ENCODE results near the gene VAMP1. TPM values are rescaled to one million over a fixed set of nuclear protein-coding genes. Genes with fewer than 3 reads are reported as not detected.
A peak's percentile ranks its signal among the peaks of the same experiment; 100 is the strongest.

VAMP1 gene
- polyA plus RNA-seq, 3 donors, result 0.84 to 24.6 (median 0.85) TPM

DNA sequence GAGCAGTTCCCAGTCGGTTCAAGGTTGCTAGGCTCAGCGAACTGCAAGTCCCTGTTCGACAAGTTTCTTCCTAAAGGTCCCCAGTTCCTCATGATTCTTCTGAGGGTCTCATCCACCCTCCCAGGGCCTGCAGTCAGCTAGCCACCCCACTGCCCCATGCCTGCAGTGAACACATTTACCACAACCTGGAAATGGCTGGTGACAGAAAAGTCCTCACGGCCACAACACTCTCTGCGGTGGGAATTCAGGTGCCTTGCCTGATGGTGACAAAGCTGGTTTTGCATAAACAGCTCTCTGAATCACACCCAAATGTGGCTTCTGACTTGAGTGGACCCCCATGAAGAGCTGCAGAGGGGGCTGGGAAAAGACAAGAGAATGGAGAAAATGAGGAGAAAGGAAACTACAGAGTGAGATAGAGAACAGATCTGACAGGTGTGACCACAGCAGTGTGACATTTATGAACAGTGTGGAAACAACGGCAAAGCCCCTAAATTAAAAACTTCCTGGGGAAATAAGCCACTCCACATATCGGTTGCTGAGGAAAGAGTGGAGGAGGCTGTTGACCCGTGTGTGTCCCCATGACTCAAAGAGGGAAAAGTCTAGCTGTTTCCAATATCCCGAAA is 27.0 kb downstream of the VAMP1 start:
- Mint-ChIP-seq H3K4me3 (no peak overlapping the region), H3K4me1 (peaks cover 13% of the 10 kb centered on the region), H3K27ac (peak overlapping the region in 2 of 7 donors; percentile 27 to 75), H3K9me3 (peaks cover 0 to 4% (median 0%) of the 10 kb centered on the region in 7 donors), H3K36me3 (peaks cover 22 to 24% of the 10 kb centered on the region in 2 donors), H3K27me3 (ENCODE audit: low read depth in 3 of 3) (peaks cover 0 to 9% (median 7%) of the 10 kb centered on the region in 3 donors)
- Histone ChIP-seq H3K27ac (ENCODE audit: low read depth in 1 of 2, low read length in 2 of 2) (no peak overlapping the region), H3K4me1 (ENCODE audit: control insufficient read depth in 1 of 2, insufficient read depth in 2 of 2, low read length in 2 of 2) (peaks cover 0 to 9% of the 10 kb centered on the region in 2 donors), H3K79me2 (ENCODE audit: insufficient read depth, low read length) (no peaks in the 10 kb centered on the region), H3K36me3 (replicated peaks in 1 of 2; ENCODE audit: control insufficient read depth in 1 of 2, insufficient read depth in 2 of 2, low read length in 2 of 2) (peaks cover 2 to 21% of the 10 kb centered on the region in 2 donors), H4K20me1 (ENCODE audit: insufficient read depth, low read length) (no peaks in the 10 kb centered on the region), H3K4me3 (replicated peaks in 1 of 3; ENCODE audit: low read depth in 2 of 3, low read length in 3 of 3) (no peak overlapping the region), H3K4me2 (replicated peaks; ENCODE audit: extremely low read depth, low read length, poor library complexity, severe bottlenecking) (no peak overlapping the region), H2AFZ (ENCODE audit: insufficient read depth, low read depth, low read length, poor library complexity, severe bottlenecking) (no peak overlapping the region), H3K27me3 (ENCODE audit: control insufficient read depth in 2 of 2, insufficient read depth in 2 of 2, low read length in 2 of 2) (no peaks in the 10 kb centered on the region), H3K9ac (ENCODE audit: insufficient read depth, low read length, poor library complexity, severe bottlenecking) (no peak overlapping the region), H3K9me3 (replicated peaks in 1 of 2; ENCODE audit: control insufficient read depth in 1 of 2, insufficient read depth in 1 of 2, low read length in 2 of 2) (no peaks in the 10 kb centered on the region)
- no peak for DNase-seq
- TF ChIP-seq, protein P1, sequence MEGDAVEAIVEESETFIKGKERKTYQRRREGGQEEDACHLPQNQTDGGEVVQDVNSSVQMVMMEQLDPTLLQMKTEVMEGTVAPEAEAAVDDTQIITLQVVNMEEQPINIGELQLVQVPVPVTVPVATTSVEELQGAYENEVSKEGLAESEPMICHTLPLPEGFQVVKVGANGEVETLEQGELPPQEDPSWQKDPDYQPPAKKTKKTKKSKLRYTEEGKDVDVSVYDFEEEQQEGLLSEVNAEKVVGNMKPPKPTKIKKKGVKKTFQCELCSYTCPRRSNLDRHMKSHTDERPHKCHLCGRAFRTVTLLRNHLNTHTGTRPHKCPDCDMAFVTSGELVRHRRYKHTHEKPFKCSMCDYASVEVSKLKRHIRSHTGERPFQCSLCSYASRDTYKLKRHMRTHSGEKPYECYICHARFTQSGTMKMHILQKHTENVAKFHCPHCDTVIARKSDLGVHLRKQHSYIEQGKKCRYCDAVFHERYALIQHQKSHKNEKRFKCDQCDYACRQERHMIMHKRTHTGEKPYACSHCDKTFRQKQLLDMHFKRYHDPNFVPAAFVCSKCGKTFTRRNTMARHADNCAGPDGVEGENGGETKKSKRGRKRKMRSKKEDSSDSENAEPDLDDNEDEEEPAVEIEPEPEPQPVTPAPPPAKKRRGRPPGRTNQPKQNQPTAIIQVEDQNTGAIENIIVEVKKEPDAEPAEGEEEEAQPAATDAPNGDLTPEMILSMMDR (IDR thresholded peaks at IDR 0.05), result no peak
- WGBS (ENCODE audit: insufficient coverage), result 74% methylated on average over 4 of the region's 9 CpGs
- intact Hi-C loops (cut with micrococcal nuclease), result no loop called here

DNA sequence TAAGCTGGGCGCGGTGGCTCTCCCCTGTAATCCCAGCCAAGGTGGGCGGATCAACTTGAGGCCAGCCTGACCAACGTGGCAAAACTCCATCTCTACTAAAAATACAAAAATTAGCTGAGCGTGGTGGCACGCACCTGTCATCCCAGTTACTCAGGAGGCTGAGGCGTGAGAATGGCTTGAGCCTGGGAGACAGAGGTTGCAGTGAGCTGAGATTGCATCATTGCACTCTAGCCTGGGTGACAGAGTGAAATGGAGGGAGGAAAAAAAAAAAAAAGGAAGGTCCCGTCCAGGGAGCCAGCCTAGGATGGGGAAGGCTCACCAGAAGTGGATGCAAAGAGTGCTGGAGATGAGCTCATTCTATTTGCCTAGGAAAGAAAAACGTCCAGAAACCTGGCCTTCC is 27.6 kb downstream of the VAMP1 start:
- no peak overlapping the region for H3K27ac ChIP-seq (ENCODE audit: low read depth in 1 of 2, low read length in 2 of 2)

More for the DNA sequence above, 27.6 kb downstream of the VAMP1 start:
- H3K27me3 Mint-ChIP-seq (ENCODE audit: low read depth in 3 of 3), result peaks cover 0 to 9% (median 7%) of the 10 kb centered on the region in 3 donors
- Histone ChIP-seq H3K4me3 (replicated peaks in 1 of 3; ENCODE audit: low read depth in 2 of 3, low read length in 3 of 3) (no peak overlapping the region), H3K4me1 (ENCODE audit: control insufficient read depth in 1 of 2, insufficient read depth in 2 of 2, low read length in 2 of 2) (peaks cover 0 to 9% of the 10 kb centered on the region in 2 donors), H3K9me3 (replicated peaks in 1 of 2; ENCODE audit: control insufficient read depth in 1 of 2, insufficient read depth in 1 of 2, low read length in 2 of 2) (no peaks in the 10 kb centered on the region), H3K36me3 (replicated peaks in 1 of 2; ENCODE audit: control insufficient read depth in 1 of 2, insufficient read depth in 2 of 2, low read length in 2 of 2) (peaks cover 2 to 21% of the 10 kb centered on the region in 2 donors), H4K20me1 (ENCODE audit: insufficient read depth, low read length) (no peaks in the 10 kb centered on the region), H3K79me2 (ENCODE audit: insufficient read depth, low read length) (no peaks in the 10 kb centered on the region), H3K27me3 (ENCODE audit: control insufficient read depth in 2 of 2, insufficient read depth in 2 of 2, low read length in 2 of 2) (no peaks in the 10 kb centered on the region), H2AFZ (ENCODE audit: insufficient read depth, low read depth, low read length, poor library complexity, severe bottlenecking) (no peak overlapping the region), H3K9ac (ENCODE audit: insufficient read depth, low read length, poor library complexity, severe bottlenecking) (no peak overlapping the region), H3K4me2 (replicated peaks; ENCODE audit: extremely low read depth, low read length, poor library complexity, severe bottlenecking) (no peak overlapping the region)
- peak overlapping the region in 1 of 7 donors; percentile 72 for H3K27ac Mint-ChIP-seq
- 67% methylated on average over 9 of the region's 9 CpGs for WGBS (ENCODE audit: insufficient coverage)
- peaks cover 0 to 4% (median 0%) of the 10 kb centered on the region in 7 donors for H3K9me3 Mint-ChIP-seq
- no peak overlapping the region for H3K4me3 Mint-ChIP-seq
- intact Hi-C loops (cut with micrococcal nuclease), result no loop called here
- peaks cover 17 to 23% of the 10 kb centered on the region in 2 donors for H3K36me3 Mint-ChIP-seq
- no peak for DNase-seq
- TF ChIP-seq, protein P1 (IDR thresholded peaks at IDR 0.05), result no peak
- H3K4me1 Mint-ChIP-seq, result peaks cover 11% of the 10 kb centered on the region

Data from CD14-positive monocyte (primary cell).